HepG2 (cell line): Measurements from ENCODE around the gene PHF13. TPM values are rescaled to one million over a fixed set of nuclear protein-coding genes. Genes with fewer than 3 reads are reported as not detected.

Source experiments
- ARNT2 ChIP-seq: sonication (generic); formaldehyde crosslinking; IDR thresholded peaks from 2 replicates; pipeline ENCODE4 v1.8.0; 2022; ENCODE audit warnings: mild to moderate bottlenecking, low read depth, missing genetic modification reagents, moderate library complexity
- FOXC1 ChIP-seq: sonication (generic); formaldehyde crosslinking; IDR thresholded peaks from 2 replicates; pipeline ENCODE4 v1.8.0; 2022; ENCODE audit warnings: mild to moderate bottlenecking, missing genetic modification reagents, borderline replicate concordance
- GABPA ChIP-seq, 2 experiments: IDR thresholded peaks; 2 replicates each; pipeline ENCODE4 v1.6.1; 2011 to 2016; ENCODE audit warnings: low read depth in 2 of 2, low read length in 1 of 2, missing biosample characterization in 1 of 2, missing genetic modification characterization in 1 of 2
- KDM4B ChIP-seq: sonication (generic); formaldehyde crosslinking; IDR thresholded peaks from 2 replicates; pipeline ENCODE4 v1.4.0; 2020; ENCODE audit warnings: missing genetic modification reagents
- KLF9 ChIP-seq: IDR thresholded peaks from 2 replicates; pipeline ENCODE4 v1.6.1; 2016; ENCODE audit warnings: low read depth
- MAFK ChIP-seq, 2 experiments: IDR thresholded peaks in 1 of 2; conservative IDR thresholded peaks in 1 of 2; 2 replicates each; pipeline ENCODE4 v1.6.1; 2011; ENCODE audit warnings: improper control_type of control experiment in 2 of 2, low read length in 2 of 2
- MATR3 ChIP-seq: sonication (generic); formaldehyde crosslinking; IDR thresholded peaks from 2 replicates; pipeline ENCODE4 v1.4.0; 2020; ENCODE audit warnings: missing genetic modification reagents
- MED8 ChIP-seq: sonication (generic); formaldehyde crosslinking; IDR thresholded peaks from 2 replicates; pipeline ENCODE4 v1.8.1; 2023; ENCODE audit warnings: mild to moderate bottlenecking, missing genetic modification reagents; ENCODE audit not compliant: insufficient replicate concordance
- MIER3 ChIP-seq: IDR thresholded peaks from 2 replicates; pipeline ENCODE4 v1.6.1; 2016; ENCODE audit warnings: missing compliant biosample characterization, borderline replicate concordance
- POGZ ChIP-seq: sonication (generic); formaldehyde crosslinking; IDR thresholded peaks from 2 replicates; pipeline ENCODE4 v1.4.0; 2020; ENCODE audit warnings: mild to moderate bottlenecking, missing genetic modification reagents
- PRDM4 ChIP-seq: sonication (generic); formaldehyde crosslinking; IDR thresholded peaks from 2 replicates; pipeline ENCODE4 v1.9.0; 2021; ENCODE audit warnings: missing genetic modification reagents, borderline replicate concordance
- RBFOX2 ChIP-seq: fragments of 200-400 bp; formaldehyde crosslinking; IDR thresholded peaks from 2 replicates; pipeline ENCODE4 v1.6.1; 2017; ENCODE audit warnings: low read depth, mild to moderate bottlenecking, low read length
- RFXANK ChIP-seq: IDR thresholded peaks from 2 replicates; pipeline ENCODE4 v1.6.1; 2016
- SNAPC2 ChIP-seq: sonication (generic); formaldehyde crosslinking; IDR thresholded peaks from 2 replicates; pipeline ENCODE4 v1.8.1; 2022; ENCODE audit warnings: mild to moderate bottlenecking, missing genetic modification reagents
- ZBTB39 ChIP-seq: sonication (generic); formaldehyde crosslinking; IDR thresholded peaks from 2 replicates; pipeline ENCODE4 v1.5.0; 2020; ENCODE audit warnings: missing genetic modification reagents
- ZSCAN12 ChIP-seq: sonication (generic); formaldehyde crosslinking; IDR thresholded peaks from 2 replicates; pipeline ENCODE4 v1.9.0; 2021; ENCODE audit warnings: mild to moderate bottlenecking, missing genetic modification reagents
- polyA plus RNA-seq, 8 experiments: library from polyadenylated mRNA; depleted of rRNA in 3 of 8; stranded (reverse) in 7 of 8; unstranded in 1 of 8; fragments of >200 nt; fragmentation: Illumina TruSeq in 4 of 8; extraction: Trizol in 4 of 8; gene quantifications; 2 replicates each; pipeline versions ENCODE4 v1.2.1 to v1.2.3, GENCODE V29; 2011 to 2016; ENCODE audit warnings: low read depth in 4 of 8, missing spikeins in 1 of 8, mixed read lengths in 1 of 8; ENCODE audit not compliant: insufficient read depth in 1 of 8
- total RNA-seq, 5 experiments: library from RNA; depleted of rRNA; stranded (reverse); fragments of >200 nt; fragmentation: Illumina TruSeq; extraction: Trizol; gene quantifications; 2 replicates each; pipeline ENCODE4 v1.2.3, GENCODE V29; 2016; ENCODE audit warnings: low read depth in 1 of 5
- TF ChIP-seq, protein P1 (sequence below): sonication (generic); formaldehyde crosslinking; IDR thresholded peaks from 2 replicates; pipeline ENCODE4 v1.5.1; 2020; ENCODE audit warnings: mild to moderate bottlenecking, missing genetic modification reagents, moderate library complexity
- TF ChIP-seq, protein P2 (sequence below): sonication (generic); formaldehyde crosslinking; IDR thresholded peaks from 2 replicates; pipeline ENCODE4 v1.8.1; 2023; ENCODE audit warnings: mild to moderate bottlenecking, missing genetic modification reagents

PHF13 gene
- total and polyA plus RNA-seq, 2 of the 13 experiments (the other 11 are each of a cell fraction or from before 2014, with no cell fraction given) = 4.7 to 7.4 TPM

DNA sequence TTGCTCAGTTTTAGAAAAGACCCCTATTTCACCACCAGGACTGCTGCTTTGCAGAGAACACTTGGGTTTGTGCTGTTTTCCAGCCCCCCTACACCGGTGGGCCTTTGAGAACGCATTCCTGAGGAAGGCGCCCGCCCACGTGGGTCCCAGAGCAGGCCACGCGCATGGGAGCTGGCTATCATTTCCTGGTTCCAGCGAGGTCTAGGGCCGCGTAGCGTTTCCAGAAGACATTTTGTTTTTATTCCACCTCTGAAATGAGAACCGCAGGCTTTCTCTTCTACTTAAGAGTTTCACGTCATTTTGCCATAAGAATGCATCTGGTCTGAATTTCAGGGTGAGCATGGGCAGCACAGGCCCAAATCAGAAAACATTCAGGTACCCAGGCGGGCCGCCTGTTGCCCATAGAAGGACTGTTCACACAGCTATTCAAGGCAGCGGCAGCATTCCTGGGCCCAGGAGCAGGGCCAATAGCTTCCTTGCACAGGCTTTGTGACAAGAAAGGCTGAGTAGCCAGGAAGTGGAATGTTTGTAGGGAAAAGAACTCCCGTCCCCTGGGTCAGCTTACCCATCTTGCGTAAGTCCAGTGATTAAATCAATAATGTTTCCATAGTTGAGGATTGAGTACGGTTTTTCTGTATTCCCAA is 9.5 kb upstream of the PHF13 start (continued):
- 0 out of 2 replicates have a peak, but pooled peaks have one; percentile 27 for TF ChIP-seq KLF9
- TF ChIP-seq FOXC1 (CRISPR knock-in tag) = no peak
- TF ChIP-seq MATR3 (CRISPR knock-in tag) = no peak
- TF ChIP-seq, protein P1, sequence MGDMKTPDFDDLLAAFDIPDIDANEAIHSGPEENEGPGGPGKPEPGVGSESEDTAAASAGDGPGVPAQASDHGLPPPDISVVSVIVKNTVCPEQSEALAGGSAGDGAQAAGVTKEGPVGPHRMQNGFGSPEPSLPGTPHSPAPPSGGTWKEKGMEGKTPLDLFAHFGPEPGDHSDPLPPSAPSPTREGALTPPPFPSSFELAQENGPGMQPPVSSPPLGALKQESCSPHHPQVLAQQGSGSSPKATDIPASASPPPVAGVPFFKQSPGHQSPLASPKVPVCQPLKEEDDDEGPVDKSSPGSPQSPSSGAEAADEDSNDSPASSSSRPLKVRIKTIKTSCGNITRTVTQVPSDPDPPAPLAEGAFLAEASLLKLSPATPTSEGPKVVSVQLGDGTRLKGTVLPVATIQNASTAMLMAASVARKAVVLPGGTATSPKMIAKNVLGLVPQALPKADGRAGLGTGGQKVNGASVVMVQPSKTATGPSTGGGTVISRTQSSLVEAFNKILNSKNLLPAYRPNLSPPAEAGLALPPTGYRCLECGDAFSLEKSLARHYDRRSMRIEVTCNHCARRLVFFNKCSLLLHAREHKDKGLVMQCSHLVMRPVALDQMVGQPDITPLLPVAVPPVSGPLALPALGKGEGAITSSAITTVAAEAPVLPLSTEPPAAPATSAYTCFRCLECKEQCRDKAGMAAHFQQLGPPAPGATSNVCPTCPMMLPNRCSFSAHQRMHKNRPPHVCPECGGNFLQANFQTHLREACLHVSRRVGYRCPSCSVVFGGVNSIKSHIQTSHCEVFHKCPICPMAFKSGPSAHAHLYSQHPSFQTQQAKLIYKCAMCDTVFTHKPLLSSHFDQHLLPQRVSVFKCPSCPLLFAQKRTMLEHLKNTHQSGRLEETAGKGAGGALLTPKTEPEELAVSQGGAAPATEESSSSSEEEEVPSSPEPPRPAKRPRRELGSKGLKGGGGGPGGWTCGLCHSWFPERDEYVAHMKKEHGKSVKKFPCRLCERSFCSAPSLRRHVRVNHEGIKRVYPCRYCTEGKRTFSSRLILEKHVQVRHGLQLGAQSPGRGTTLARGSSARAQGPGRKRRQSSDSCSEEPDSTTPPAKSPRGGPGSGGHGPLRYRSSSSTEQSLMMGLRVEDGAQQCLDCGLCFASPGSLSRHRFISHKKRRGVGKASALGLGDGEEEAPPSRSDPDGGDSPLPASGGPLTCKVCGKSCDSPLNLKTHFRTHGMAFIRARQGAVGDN (CRISPR knock-in tag) = peak; percentile 93
- TF ChIP-seq RFXANK = 0 out of 2 replicates have a peak, but pooled peaks have one; percentile 28
- TF ChIP-seq SNAPC2 (CRISPR knock-in tag) = no peak
- peak; percentile 46 to 51; a peak in 3 of 4 replicates for TF ChIP-seq MAFK (conservative IDR thresholded peaks at IDR 0.05 in 1 of 2, IDR thresholded peaks at IDR 0.05 in 1 of 2; ENCODE audit: low read length in 2 of 2)
- TF ChIP-seq ZBTB39 (CRISPR knock-in tag) = peak; percentile 9; the same call in 1 of the 2 replicates
- TF ChIP-seq, protein P2, sequence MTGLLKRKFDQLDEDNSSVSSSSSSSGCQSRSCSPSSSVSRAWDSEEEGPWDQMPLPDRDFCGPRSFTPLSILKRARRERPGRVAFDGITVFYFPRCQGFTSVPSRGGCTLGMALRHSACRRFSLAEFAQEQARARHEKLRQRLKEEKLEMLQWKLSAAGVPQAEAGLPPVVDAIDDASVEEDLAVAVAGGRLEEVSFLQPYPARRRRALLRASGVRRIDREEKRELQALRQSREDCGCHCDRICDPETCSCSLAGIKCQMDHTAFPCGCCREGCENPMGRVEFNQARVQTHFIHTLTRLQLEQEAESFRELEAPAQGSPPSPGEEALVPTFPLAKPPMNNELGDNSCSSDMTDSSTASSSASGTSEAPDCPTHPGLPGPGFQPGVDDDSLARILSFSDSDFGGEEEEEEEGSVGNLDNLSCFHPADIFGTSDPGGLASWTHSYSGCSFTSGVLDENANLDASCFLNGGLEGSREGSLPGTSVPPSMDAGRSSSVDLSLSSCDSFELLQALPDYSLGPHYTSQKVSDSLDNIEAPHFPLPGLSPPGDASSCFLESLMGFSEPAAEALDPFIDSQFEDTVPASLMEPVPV (CRISPR knock-in tag) = 0 out of 2 replicates have a peak, but pooled peaks have one; percentile 25
- TF ChIP-seq MIER3 (CRISPR knock-in tag) = 0 out of 2 replicates have a peak, but pooled peaks have one; percentile 22
- 0 out of 2 replicates have a peak, but pooled peaks have one; percentile 44 for TF ChIP-seq KDM4B (CRISPR knock-in tag)
- TF ChIP-seq RBFOX2 = 0 out of 2 replicates have a peak, but pooled peaks have one; percentile 56
- TF ChIP-seq ZSCAN12 = peak; percentile 7; the same call in 1 of the 2 replicates
- TF ChIP-seq GABPA (IDR thresholded peaks at IDR 0.05; ENCODE audit: low read depth, low read length) = no peak
- peak; percentile 55; the same call in 1 of the 2 replicates for TF ChIP-seq GABPA (CRISPR knock-in tag; IDR thresholded peaks at IDR 0.05; ENCODE audit: low read depth)
- TF ChIP-seq POGZ = no peak
- TF ChIP-seq ARNT2 (CRISPR knock-in tag) = peak; percentile 65; the same call in 1 of the 2 replicates
- no peak for TF ChIP-seq PRDM4 (CRISPR knock-in tag)
- peak; percentile 23 for TF ChIP-seq MED8
